Lower leg skin (tissue), 4 donors: ENCODE measurements around the gene PTPRN2. TPM values are rescaled to one million over a fixed set of nuclear protein-coding genes. Genes with fewer than 3 reads are reported as not detected.
"Not testable (repeated sequence)": the region's sequence is repeated elsewhere in the genome, so short reads cannot be mapped to it uniquely, and the experiment has no call there.

ENCODE experiments used
- DNase-seq, 2 donors: peaks; one replicate each; pipeline ENCODE4 v3.0.0-alpha.2; 2019; ENCODE audit warnings: low spot score in 2 of 2
- H3K4me3 ChIP-seq: fragments of 200-600 bp; sonication (generic); 2 replicates; pipeline ENCODE4 v1.5.1; 2017; ENCODE audit warnings: mild to moderate bottlenecking, low read depth; ENCODE audit not compliant: poor library complexity, severe bottlenecking
- CTCF ChIP-seq, 3 donors: fragments of 450-650 bp; IDR thresholded peaks; one replicate each; pipeline ENCODE4 v1.5.1; 2016; ENCODE audit warnings: antibody characterized with exemption in 3 of 3, mild to moderate bottlenecking in 3 of 3, moderate library complexity in 2 of 3
- POLR2A ChIP-seq, 2 donors: fragments of 450-650 bp; IDR thresholded peaks; one replicate each; pipeline ENCODE4 v1.6.1; 2016 to 2017; ENCODE audit warnings: antibody characterized with exemption in 2 of 2, mild to moderate bottlenecking in 1 of 2, moderate library complexity in 1 of 2
- WGBS, 2 donors: methylation state at CpG; one replicate each; pipeline ENCODE4 v1.1.5; 2018; 5-methylcytosine and 5-hydroxymethylcytosine counted together
- intact Hi-C: fragments of 100-400 bp; cut with DNase I; formaldehyde crosslinking; loops from one replicate; pipeline ENCODE4 v1.15.0; 2023; ENCODE audit warnings: low total_unique reads
- total RNA-seq, 4 donors: library from RNA; depleted of rRNA; stranded (reverse); fragments of >200 nt; gene quantifications; one replicate each; pipeline ENCODE4 v1.1.0, GENCODE V29; 2016

The PTPRN2 gene
- total RNA-seq, 4 donors from 2014 or later: 0.11 to 1.6 (median 0.92) TPM

DNA sequence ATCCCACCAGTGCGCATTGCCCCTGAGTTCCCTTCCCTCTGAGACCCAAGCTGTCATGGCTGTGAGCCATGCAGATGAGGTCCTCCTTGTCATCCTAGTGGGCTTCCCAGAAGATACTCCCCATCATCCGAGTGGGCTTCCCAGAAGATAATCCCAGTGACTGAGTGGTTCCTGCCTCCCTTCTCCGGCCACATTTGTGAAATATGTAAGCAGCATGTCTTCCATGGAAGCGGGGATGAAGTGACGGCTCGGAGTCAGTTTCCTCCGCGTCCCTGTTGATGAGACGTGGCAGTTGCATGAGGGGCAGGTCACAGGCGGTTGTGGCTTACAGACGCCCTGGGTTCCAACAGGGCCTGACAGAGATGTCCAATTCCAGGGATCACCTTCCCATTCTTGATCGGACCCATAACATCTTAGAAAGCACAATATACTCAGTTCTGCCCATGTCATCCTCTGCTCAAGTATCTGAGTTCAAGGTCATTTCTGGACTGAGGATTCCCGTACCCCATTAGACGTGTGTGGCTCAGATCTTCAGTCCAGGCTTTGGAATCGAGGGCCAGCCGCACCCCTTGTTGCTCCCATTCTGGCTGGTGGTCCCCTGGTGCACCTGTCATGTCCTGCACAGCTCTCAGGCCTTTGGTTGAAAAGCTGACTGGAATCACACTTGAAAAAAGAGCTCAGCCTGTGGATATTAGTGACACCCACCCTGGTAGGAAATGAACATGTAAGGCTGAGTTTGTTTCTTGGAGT lies 166.9 kb downstream of the PTPRN2 start:
- DNase-seq: peak in 1 of 2 donors; percentile 75

GRCh38 chr7:158419238-158419785 lies 168.3 kb downstream of the PTPRN2 start:
- DNase-seq: peak in 1 of 2 donors; percentile 43
- H3K4me3 ChIP-seq: no peak overlapping the region
- TF ChIP-seq POLR2A (IDR thresholded peaks at IDR 0.05) (no peak), CTCF (IDR thresholded peaks at IDR 0.05) (no peak)
- intact Hi-C loops: no loop called here
- 46 to 60% methylated on average over 13 of the region's 13 CpGs for WGBS, 2 donors

More for the DNA sequence above, 166.9 kb downstream of the PTPRN2 start:
- 88 to 94% methylated on average over 16 of the region's 16 CpGs for WGBS, 2 donors
- H3K4me3 ChIP-seq: no peak overlapping the region
- intact Hi-C loops: no loop called here
- TF ChIP-seq CTCF (IDR thresholded peaks at IDR 0.05) (no peak), POLR2A (IDR thresholded peaks at IDR 0.05) (no peak)

- DNase-seq, intact Hi-C loops, H3K4me3 ChIP-seq: not testable (repeated sequence)
- 91 to 96% methylated on average over 14 of the region's 14 CpGs for WGBS, 2 donors
Observed at GRCh38 chr7:158418395-158418794, 169.2 kb downstream of the PTPRN2 start.

DNA sequence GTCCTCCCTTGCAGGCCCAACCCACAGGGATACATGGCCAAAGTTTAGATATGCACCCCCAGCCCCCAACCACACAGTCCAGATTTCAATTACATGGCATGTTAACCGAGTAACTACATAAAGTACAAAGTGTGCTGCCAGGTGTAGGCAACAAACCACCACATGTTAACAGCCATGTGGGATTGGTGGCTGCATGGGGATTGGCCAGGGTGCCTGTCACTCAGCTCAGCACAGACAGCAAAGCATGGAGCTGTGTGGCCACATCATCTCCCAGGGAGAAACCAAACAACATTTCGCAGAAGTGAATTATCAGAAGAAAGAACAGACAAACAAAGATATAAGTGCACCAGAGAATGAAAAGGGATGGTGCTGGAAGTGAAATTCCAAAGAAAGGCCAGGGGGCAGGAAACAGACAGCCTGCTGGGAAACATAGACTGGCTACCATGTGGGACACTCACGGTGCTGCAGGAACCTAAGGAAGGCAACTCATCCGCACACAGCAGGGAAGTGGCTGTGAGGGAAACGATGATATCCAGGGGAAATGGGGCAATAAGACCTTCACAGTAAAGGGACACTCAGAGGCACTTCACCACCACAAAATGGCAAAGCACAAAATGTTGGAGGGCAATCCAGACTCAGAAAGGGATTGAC lies 171.2 kb downstream of the PTPRN2 start:
- TF ChIP-seq CTCF (IDR thresholded peaks at IDR 0.05): no peak
- TF ChIP-seq POLR2A (IDR thresholded peaks at IDR 0.05): no peak
- intact Hi-C loops: no loop called here
- no peak overlapping the region for H3K4me3 ChIP-seq
- peak in 1 of 2 donors; percentile 59 for DNase-seq
- WGBS, 2 donors: 75 to 87% methylated on average over 5 of the region's 5 CpGs

DNA sequence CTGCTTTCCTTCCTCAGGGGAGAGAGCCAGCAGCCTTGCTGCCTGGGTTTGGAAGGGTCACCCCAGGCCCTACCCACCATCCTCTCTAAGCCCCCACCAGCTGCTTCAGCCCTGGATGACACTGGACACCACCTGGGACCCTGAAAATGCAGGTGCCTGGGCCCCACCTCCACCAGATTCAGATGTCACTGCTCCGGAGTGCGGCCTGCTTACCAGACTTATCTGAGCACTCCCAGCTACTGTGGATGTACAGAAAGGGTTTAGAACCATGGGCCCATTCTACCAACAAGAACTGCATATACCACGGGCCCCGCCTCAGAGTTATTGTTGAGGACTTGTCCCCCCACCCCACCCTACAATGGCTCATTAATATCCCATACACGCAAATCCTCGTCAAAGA lies 172.3 kb downstream of the PTPRN2 start:
- no peak overlapping the region for H3K4me3 ChIP-seq
- TF ChIP-seq POLR2A (IDR thresholded peaks at IDR 0.05) (no peak), CTCF (IDR thresholded peaks at IDR 0.05) (no peak)
- 93 to 97% methylated on average over 6 of the region's 6 CpGs for WGBS, 2 donors
- intact Hi-C loops: no loop called here
- peak in 1 of 2 donors; percentile 40 for DNase-seq

DNA sequence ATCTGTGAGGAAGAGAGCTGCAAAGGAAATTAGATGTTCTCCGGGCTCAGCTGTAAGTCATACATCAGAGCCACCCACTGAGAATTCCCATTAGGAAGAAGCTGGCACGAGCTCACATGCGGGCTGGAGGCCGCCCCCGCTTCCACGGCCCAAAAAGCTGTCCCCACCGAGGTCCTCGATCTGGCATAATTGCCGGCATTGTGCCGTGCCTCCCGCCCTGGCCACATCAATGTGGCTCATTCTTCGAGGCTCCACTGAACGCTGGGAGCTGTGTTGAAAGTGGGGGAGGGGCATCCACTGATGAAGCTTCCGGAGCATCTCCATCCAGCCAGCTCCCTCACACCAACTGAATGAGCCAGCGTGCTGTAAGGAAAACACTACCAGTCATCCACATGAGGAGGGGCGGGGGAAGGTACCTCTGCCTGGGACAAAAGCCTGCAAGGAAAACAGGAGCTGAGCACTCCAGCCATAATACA lies 173.1 kb downstream of the PTPRN2 start:
- WGBS, 2 donors: 41 to 67% methylated on average over 16 of the region's 16 CpGs
- TF ChIP-seq POLR2A (IDR thresholded peaks at IDR 0.05): no peak
- TF ChIP-seq CTCF (IDR thresholded peaks at IDR 0.05): no peak
- no peak overlapping the region for H3K4me3 ChIP-seq
- DNase-seq: peak in 1 of 2 donors; percentile 61
- intact Hi-C loops: no loop called here
